GM12878 (cell line): ENCODE measurements around the gene DYNLT2B. TPM values are rescaled to one million over a fixed set of nuclear protein-coding genes. Genes with fewer than 3 reads are reported as not detected.

ENCODE experiments used
- ATAC-seq: fragments of 200-7000 bp; cut with Tn5 transposase; 3 replicates; pipeline ENCODE4 v1.9.1; 2020; ENCODE audit warnings: mild to moderate bottlenecking, moderate library complexity
- BruUV-seq: library from RNA; stranded (reverse); fragments of 400-500 nt; replicated peaks from 2 replicates; lab custom pipeline; 2021; lab: Mats Ljungman, UMichigan
- CTCF ChIA-PET: fragments of 300-600 bp; sonication (Branson Sonifier 250); formaldehyde crosslinking; extraction: SDS; loops from one replicate; lab custom pipeline; 2021; ENCODE audit warnings: inconsistent platforms; lab: Yijun Ruan, JAX
- POLR2A ChIA-PET: fragments of 350-600 bp; formaldehyde crosslinking; extraction: SDS; loops from one replicate; lab custom pipeline; 2021; ENCODE audit warnings: inconsistent platforms; lab: Charles Lee
- RAD21 ChIA-PET: fragments of 300-600 bp; sonication (Branson Sonifier 250); formaldehyde crosslinking; loops from one replicate; lab custom pipeline; 2023; ENCODE audit warnings: antibody characterized with exemption; ENCODE audit not compliant: unreplicated experiment; lab: Charles Lee
- SMC1A ChIA-PET: fragments of 300-600 bp; sonication (Branson Sonifier 250); formaldehyde crosslinking; loops from one replicate; lab custom pipeline; 2023; ENCODE audit not compliant: unreplicated experiment, uncharacterized antibody; lab: Charles Lee
- DNase-seq: peaks from one replicate; pipeline ENCODE4 v3.0.0-alpha.2; 2011; ENCODE audit warnings: low read depth, low spot score
- FAIRE-seq: peaks from 3 replicates; lab custom pipeline; 2011; peaks lifted over from hg19 to GRCh38; lab: Jason Lieb, UNC
- H2AFZ ChIP-seq: 2 replicates; pipeline ENCODE4 v1.6.0; 2011; ENCODE audit warnings: low read depth, low read length, control low read depth; ENCODE audit not compliant: control insufficient read depth
- H3K27ac ChIP-seq: 2 replicates; pipeline ENCODE4 v1.5.1; 2011; ENCODE audit warnings: control low read depth; ENCODE audit not compliant: control insufficient read depth, insufficient read depth
- H3K27me3 ChIP-seq, 2 experiments: replicated peaks in 1 of 2; 2 replicates each; pipeline versions ENCODE4 v1.6.0 to v1.6.1; 2011; ENCODE audit warnings: low read length in 1 of 2; ENCODE audit not compliant: control insufficient read depth in 2 of 2, insufficient read depth in 2 of 2
- H3K36me3 ChIP-seq, 2 experiments: 2 replicates each; pipeline ENCODE4 v1.5.1; 2011; ENCODE audit warnings: low read length in 1 of 2; ENCODE audit not compliant: control insufficient read depth in 2 of 2, insufficient read depth in 2 of 2
- H3K4me1 ChIP-seq: 2 replicates; pipeline ENCODE4 v1.6.1; 2011; ENCODE audit warnings: mild to moderate bottlenecking, low read length, moderate library complexity, mixed read lengths; ENCODE audit not compliant: control insufficient read depth, insufficient read depth
- H3K4me2 ChIP-seq: 2 replicates; pipeline ENCODE4 v1.6.0; 2011; ENCODE audit warnings: control low read depth; ENCODE audit not compliant: control insufficient read depth, insufficient read depth
- H3K4me3 ChIP-seq: fragments of 200-600 bp; sonication (generic); 2 replicates; pipeline ENCODE4 v1.5.1; 2016
- H3K79me2 ChIP-seq: 2 replicates; pipeline ENCODE4 v1.6.0; 2011; ENCODE audit warnings: low read length; ENCODE audit not compliant: control insufficient read depth, insufficient read depth
- H3K9ac ChIP-seq: 2 replicates; pipeline ENCODE4 v1.8.0; 2011; ENCODE audit warnings: low read length, control low read depth, mixed read lengths; ENCODE audit not compliant: control insufficient read depth, insufficient read depth
- H3K9me3 ChIP-seq: replicated peaks from 3 replicates; pipeline ENCODE4 v1.5.1; 2011; ENCODE audit warnings: mild to moderate bottlenecking, low read length; ENCODE audit not compliant: control insufficient read depth, insufficient read depth
- H4K20me1 ChIP-seq: 2 replicates; pipeline ENCODE4 v1.6.0; 2011; ENCODE audit not compliant: control insufficient read depth, insufficient read depth
- BMI1 ChIP-seq: fragments of 450-650 bp; IDR thresholded peaks from 2 replicates; pipeline ENCODE4 v1.6.1; 2016; ENCODE audit warnings: mild to moderate bottlenecking, moderate library complexity, borderline replicate concordance
- MAX ChIP-seq: IDR thresholded peaks from 2 replicates; pipeline ENCODE4 v1.6.1; 2012; ENCODE audit warnings: low read depth, low read length, improper control_type of control experiment
- ZBED1 ChIP-seq: IDR thresholded peaks from 2 replicates; pipeline ENCODE4 v1.6.1; 2016; ENCODE audit warnings: borderline replicate concordance
- ZNF274 ChIP-seq: IDR thresholded peaks from one replicate; pipeline ENCODE4 v1.8.0; 2011; ENCODE audit not compliant: insufficient read length, insufficient read depth
- WGBS: methylation state at CpG from one replicate; pipeline ENCODE4 v1.1.6; 2016; ENCODE audit warnings: low lambda C conversion rate; ENCODE audit not compliant: insufficient replicate concordance, insufficient coverage; ENCODE audit errors: missing lambda C conversion rate; 5-methylcytosine and 5-hydroxymethylcytosine counted together
- in situ Hi-C: fragments of 300-500 bp; cut with MboI; formaldehyde crosslinking; loops from 9 replicates; pipeline ENCODE4 v1.14.3; 2018; ENCODE audit warnings: mixed read lengths
- intact Hi-C: fragments of 100-400 bp; cut with micrococcal nuclease; formaldehyde crosslinking; loops from one replicate; pipeline ENCODE4 v1.14.2; 2022; ENCODE audit not compliant: unreplicated experiment
- polyA plus RNA-seq, 11 experiments: library from polyadenylated mRNA; depleted of rRNA in 4 of 11; unstranded in 6 of 11; stranded (reverse) in 5 of 11; fragments of >200 nt; fragmentation: Nextera tagmentation in 4 of 11; fragmentation: Illumina TruSeq in 1 of 11; extraction: Ambion mirVana in 4 of 11; extraction: Trizol in 1 of 11; gene quantifications; 1 replicate in 1 of 11; 2 replicates in 10 of 11; pipeline versions ENCODE4 v1.2.1 to v1.2.3, GENCODE V29; 2011 to 2016; ENCODE audit warnings: inconsistent platforms in 2 of 11, missing spikeins in 2 of 11, low read depth in 1 of 11
- total RNA-seq, 4 experiments: library from RNA; depleted of rRNA in 3 of 4; stranded (reverse); fragments of >200 nt in 3 of 4; fragmentation: Illumina TruSeq in 1 of 4; extraction: Trizol in 1 of 4; gene quantifications; 2 replicates each; pipeline versions ENCODE4 v1.2.1 to v1.2.3, GENCODE V29; 2013 to 2021
- TF ChIP-seq, protein P1 (sequence below): IDR thresholded peaks from 2 replicates; pipeline ENCODE4 v1.6.1; 2012; ENCODE audit warnings: improper control_type of control experiment, low read depth, low read length; ENCODE audit not compliant: insufficient replicate concordance

The DYNLT2B gene
- total and polyA plus RNA-seq, 10 of the 15 experiments (the other 5 are each of a cell fraction or from before 2014, with no cell fraction given) = 8.6 to 89.7 (median 21.9) TPM

GRCh38 chr3:196272826-196273225 is 45.2 kb downstream of the DYNLT2B start (continued):
- TF ChIP-seq, protein P1, sequence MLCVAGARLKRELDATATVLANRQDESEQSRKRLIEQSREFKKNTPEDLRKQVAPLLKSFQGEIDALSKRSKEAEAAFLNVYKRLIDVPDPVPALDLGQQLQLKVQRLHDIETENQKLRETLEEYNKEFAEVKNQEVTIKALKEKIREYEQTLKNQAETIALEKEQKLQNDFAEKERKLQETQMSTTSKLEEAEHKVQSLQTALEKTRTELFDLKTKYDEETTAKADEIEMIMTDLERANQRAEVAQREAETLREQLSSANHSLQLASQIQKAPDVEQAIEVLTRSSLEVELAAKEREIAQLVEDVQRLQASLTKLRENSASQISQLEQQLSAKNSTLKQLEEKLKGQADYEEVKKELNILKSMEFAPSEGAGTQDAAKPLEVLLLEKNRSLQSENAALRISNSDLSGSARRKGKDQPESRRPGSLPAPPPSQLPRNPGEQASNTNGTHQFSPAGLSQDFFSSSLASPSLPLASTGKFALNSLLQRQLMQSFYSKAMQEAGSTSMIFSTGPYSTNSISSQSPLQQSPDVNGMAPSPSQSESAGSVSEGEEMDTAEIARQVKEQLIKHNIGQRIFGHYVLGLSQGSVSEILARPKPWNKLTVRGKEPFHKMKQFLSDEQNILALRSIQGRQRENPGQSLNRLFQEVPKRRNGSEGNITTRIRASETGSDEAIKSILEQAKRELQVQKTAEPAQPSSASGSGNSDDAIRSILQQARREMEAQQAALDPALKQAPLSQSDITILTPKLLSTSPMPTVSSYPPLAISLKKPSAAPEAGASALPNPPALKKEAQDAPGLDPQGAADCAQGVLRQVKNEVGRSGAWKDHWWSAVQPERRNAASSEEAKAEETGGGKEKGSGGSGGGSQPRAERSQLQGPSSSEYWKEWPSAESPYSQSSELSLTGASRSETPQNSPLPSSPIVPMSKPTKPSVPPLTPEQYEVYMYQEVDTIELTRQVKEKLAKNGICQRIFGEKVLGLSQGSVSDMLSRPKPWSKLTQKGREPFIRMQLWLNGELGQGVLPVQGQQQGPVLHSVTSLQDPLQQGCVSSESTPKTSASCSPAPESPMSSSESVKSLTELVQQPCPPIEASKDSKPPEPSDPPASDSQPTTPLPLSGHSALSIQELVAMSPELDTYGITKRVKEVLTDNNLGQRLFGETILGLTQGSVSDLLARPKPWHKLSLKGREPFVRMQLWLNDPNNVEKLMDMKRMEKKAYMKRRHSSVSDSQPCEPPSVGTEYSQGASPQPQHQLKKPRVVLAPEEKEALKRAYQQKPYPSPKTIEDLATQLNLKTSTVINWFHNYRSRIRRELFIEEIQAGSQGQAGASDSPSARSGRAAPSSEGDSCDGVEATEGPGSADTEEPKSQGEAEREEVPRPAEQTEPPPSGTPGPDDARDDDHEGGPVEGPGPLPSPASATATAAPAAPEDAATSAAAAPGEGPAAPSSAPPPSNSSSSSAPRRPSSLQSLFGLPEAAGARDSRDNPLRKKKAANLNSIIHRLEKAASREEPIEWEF = no peak
- no peak for TF ChIP-seq MAX

GRCh38 chr3:196270499-196270898 is 47.5 kb downstream of the DYNLT2B start:
- Histone ChIP-seq H3K27ac (no peak overlapping the region), H3K27me3 (no peaks in the 10 kb centered on the region), H3K4me3 (no peak overlapping the region), H2AFZ (no peak overlapping the region), H3K4me1 (peaks cover 35% of the 10 kb centered on the region), H3K9me3 (no peaks in the 10 kb centered on the region; the same call in 2 of the 3 replicates), H3K4me2 (no peak overlapping the region), H3K79me2 (peaks cover 32% of the 10 kb centered on the region), H3K36me3 (peaks cover 8 to 11% of the 10 kb centered on the region in 2 experiments; a peak in 3 of 4 replicates), H4K20me1 (no peaks in the 10 kb centered on the region), H3K9ac (no peak overlapping the region)
- no peak for FAIRE-seq
- ChIA-PET CTCF (no interaction called here), RAD21 (no interaction called here), SMC1A (interaction anchor here (0.6 kb wide), 1 partner anchor 312 kb away, joined by 3 read pairs; no protein-coding TSS in a partner anchor), POLR2A (no interaction called here)
- in situ Hi-C loops (no loop called here), intact Hi-C loops (no loop called here)
- 95% methylated on average over 5 of the region's 5 CpGs for WGBS
- DNase-seq = no peak
- TF ChIP-seq ZNF274 = no peak
- no peak for TF ChIP-seq BMI1
- no peak for TF ChIP-seq ZBED1
- ATAC-seq = no peak
- no TSS peak for BruUV-seq
